PC-9 (cell line): ENCODE data around the gene CBX8.

ENCODE experiments used
- EZH2 ChIP-seq: fragments of 200-600 bp; sonication (generic); IDR thresholded peaks from 2 replicates; pipeline ENCODE4 v1.8.0; 2017; ENCODE audit warnings: antibody characterized with exemption, low read depth
- TF ChIP-seq, protein P1 (sequence below): fragments of 200-600 bp; sonication (generic); conservative IDR thresholded peaks from 2 replicates; pipeline ENCODE4 v1.6.1; 2017; ENCODE audit warnings: mixed run types, antibody characterized with exemption, mild to moderate bottlenecking, moderate library complexity

GRCh38 chr17:79792341-79792871 is 4.5 kb downstream of the CBX8 start:
- TF ChIP-seq, protein P1, sequence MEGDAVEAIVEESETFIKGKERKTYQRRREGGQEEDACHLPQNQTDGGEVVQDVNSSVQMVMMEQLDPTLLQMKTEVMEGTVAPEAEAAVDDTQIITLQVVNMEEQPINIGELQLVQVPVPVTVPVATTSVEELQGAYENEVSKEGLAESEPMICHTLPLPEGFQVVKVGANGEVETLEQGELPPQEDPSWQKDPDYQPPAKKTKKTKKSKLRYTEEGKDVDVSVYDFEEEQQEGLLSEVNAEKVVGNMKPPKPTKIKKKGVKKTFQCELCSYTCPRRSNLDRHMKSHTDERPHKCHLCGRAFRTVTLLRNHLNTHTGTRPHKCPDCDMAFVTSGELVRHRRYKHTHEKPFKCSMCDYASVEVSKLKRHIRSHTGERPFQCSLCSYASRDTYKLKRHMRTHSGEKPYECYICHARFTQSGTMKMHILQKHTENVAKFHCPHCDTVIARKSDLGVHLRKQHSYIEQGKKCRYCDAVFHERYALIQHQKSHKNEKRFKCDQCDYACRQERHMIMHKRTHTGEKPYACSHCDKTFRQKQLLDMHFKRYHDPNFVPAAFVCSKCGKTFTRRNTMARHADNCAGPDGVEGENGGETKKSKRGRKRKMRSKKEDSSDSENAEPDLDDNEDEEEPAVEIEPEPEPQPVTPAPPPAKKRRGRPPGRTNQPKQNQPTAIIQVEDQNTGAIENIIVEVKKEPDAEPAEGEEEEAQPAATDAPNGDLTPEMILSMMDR: no peak
- no peak for TF ChIP-seq EZH2
